ENCODE measurements around the gene CAMK1D. TPM values are rescaled to one million over a fixed set of nuclear protein-coding genes. Genes with fewer than 3 reads are reported as not detected.

Gene CAMK1D
- total and polyA plus RNA-seq, 2 donors (not counting 3 experiments of a cell fraction or from before 2014, with no cell fraction given), result 0.37 to 4.2 TPM

DNA sequence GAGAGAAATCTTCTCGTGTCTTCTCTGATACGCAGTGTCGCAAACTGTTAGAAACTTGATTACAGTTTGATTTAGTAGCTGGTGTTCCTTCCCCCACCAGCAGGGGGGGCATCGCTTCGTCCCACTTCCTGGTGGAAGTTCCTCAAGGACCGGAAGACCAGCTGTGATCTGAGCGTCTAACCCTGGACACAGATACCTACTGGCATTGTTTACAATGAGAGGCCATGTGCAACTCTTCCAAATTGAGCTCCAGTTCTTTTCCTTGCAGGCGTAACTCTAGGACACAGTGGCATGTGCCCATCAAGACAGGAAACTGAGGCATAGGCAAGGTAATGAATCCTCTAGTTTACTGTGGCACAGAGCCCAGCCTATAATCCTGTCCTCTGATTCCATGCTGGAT lies 433.2 kb downstream of the CAMK1D start:
- POLR2A ChIA-PET, result no interaction called here
- CTCF ChIA-PET, result interaction anchor here (0.6 to 8.4 kb wide), 59 partner anchors 10 to 518 kb away, joined by 3 to 237 read pairs (median 4); partner anchors contain the start of genes CCDC3 and OPTN
- Histone ChIP-seq H2AFZ (ENCODE audit: low read depth, low read length) (peak overlapping the region; percentile 41), H3K4me3 (replicated peaks in 1 of 3; ENCODE audit: insufficient read depth in 1 of 3, low read depth in 1 of 3, low read length in 3 of 3) (no peak overlapping the region), H4K20me1 (replicated peaks; ENCODE audit: control insufficient read depth, extremely low read depth, insufficient read depth, low read length) (no peaks in the 10 kb centered on the region), H3K79me2 (ENCODE audit: control insufficient read depth, insufficient read depth, low read length) (no peaks in the 10 kb centered on the region), H3K4me2 (ENCODE audit: insufficient read depth, low read length) (no peak overlapping the region), H3K9me1 (replicated peaks; ENCODE audit: control insufficient read depth, extremely low read depth, insufficient read depth, low read length) (no peaks in the 10 kb centered on the region), H3K9ac (replicated peaks; ENCODE audit: extremely low read depth, insufficient read depth, low read length) (no peak overlapping the region), H3K4me1 (ENCODE audit: control insufficient read depth, extremely low read depth, insufficient read depth, low read length) (peaks cover 3% of the 10 kb centered on the region), H3K9me3 (replicated peaks; ENCODE audit: control insufficient read depth, insufficient read depth, low read length) (no peaks in the 10 kb centered on the region), H3K27me3 (ENCODE audit: control insufficient read depth in 2 of 2, insufficient read depth in 2 of 2, low read length in 2 of 2) (peaks cover 0 to 2% of the 10 kb centered on the region in 2 experiments), H3K36me3 (ENCODE audit: control insufficient read depth in 2 of 2, extremely low read depth in 1 of 2, insufficient read depth in 2 of 2, low read length in 2 of 2) (no peaks in the 10 kb centered on the region), H3K27ac (ENCODE audit: insufficient read depth, low read depth, low read length) (no peak overlapping the region)
- dilution Hi-C loops (cut with MboI; ENCODE audit: extremely low pct_ligation_motif_present, low sequenced_read_pairs), result no loop called here
- FAIRE-seq, result peak; percentile 78
- intact Hi-C loops (cut with micrococcal nuclease), result loop anchor here (1.0 to 5.0 kb wide), 6 partner anchors 63 to 317 kb away; no protein-coding TSS in a partner anchor
- TF ChIP-seq, protein P1, sequence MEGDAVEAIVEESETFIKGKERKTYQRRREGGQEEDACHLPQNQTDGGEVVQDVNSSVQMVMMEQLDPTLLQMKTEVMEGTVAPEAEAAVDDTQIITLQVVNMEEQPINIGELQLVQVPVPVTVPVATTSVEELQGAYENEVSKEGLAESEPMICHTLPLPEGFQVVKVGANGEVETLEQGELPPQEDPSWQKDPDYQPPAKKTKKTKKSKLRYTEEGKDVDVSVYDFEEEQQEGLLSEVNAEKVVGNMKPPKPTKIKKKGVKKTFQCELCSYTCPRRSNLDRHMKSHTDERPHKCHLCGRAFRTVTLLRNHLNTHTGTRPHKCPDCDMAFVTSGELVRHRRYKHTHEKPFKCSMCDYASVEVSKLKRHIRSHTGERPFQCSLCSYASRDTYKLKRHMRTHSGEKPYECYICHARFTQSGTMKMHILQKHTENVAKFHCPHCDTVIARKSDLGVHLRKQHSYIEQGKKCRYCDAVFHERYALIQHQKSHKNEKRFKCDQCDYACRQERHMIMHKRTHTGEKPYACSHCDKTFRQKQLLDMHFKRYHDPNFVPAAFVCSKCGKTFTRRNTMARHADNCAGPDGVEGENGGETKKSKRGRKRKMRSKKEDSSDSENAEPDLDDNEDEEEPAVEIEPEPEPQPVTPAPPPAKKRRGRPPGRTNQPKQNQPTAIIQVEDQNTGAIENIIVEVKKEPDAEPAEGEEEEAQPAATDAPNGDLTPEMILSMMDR (IDR thresholded peaks at IDR 0.05; ENCODE audit: extremely low read depth in 1 of 2, insufficient read depth in 1 of 2, low read depth in 1 of 2, low read length in 2 of 2), result peak; percentile 82 to 88
- no peak for TF ChIP-seq POLR2AphosphoS5 (IDR thresholded peaks at IDR 0.05; ENCODE audit: insufficient read depth, low read depth, low read length)
- no TSS peak for BruUV-seq (replicated peaks)
- DNase-seq (ENCODE audit: low read depth, low spot score), result peak; percentile 58

DNA sequence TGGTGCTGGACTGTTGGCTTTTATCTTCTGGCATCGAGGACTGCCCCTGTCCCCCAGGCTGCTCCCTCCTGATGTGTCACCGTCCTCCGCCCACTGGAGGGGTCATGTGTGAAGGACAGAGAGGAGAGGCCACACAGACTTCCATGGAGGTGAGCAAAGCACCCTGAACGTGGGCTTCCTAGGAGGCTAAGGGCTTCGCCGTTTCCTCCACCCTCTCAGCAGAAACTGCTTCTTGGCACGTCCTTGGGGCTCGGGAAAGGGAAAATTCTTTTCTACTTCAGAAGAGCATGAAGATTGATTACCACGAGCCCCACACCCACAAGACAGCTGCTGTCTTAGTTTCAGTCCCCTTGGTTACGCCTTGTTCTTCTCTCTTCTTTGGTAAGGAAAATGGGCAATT lies 433.9 kb downstream of the CAMK1D start:
- H4K20me1 ChIP-seq (replicated peaks; ENCODE audit: control insufficient read depth, extremely low read depth, insufficient read depth, low read length), result no peaks in the 10 kb centered on the region
- no peak overlapping the region for H3K4me2 ChIP-seq (ENCODE audit: insufficient read depth, low read length)
- H3K9ac ChIP-seq (replicated peaks; ENCODE audit: extremely low read depth, insufficient read depth, low read length), result no peak overlapping the region
- intact Hi-C loops (cut with micrococcal nuclease), result loop anchor here (2.0 to 5.0 kb wide), 2 partner anchors 76 to 274 kb away; no protein-coding TSS in a partner anchor
- H3K36me3 ChIP-seq (ENCODE audit: control insufficient read depth in 2 of 2, extremely low read depth in 1 of 2, insufficient read depth in 2 of 2, low read length in 2 of 2), result no peaks in the 10 kb centered on the region
- no peak for TF ChIP-seq FOS (IDR thresholded peaks at IDR 0.05; ENCODE audit: borderline replicate concordance, insufficient read depth, low read length)
- TF ChIP-seq, protein P2, sequence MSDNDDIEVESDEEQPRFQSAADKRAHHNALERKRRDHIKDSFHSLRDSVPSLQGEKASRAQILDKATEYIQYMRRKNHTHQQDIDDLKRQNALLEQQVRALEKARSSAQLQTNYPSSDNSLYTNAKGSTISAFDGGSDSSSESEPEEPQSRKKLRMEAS (IDR thresholded peaks at IDR 0.05; ENCODE audit: insufficient read depth, insufficient read length), result no peak
- no peak for TF ChIP-seq POLR2A (IDR thresholded peaks at IDR 0.05; ENCODE audit: low read depth, low read length)
- no peak for TF ChIP-seq JUN (IDR thresholded peaks at IDR 0.05; ENCODE audit: borderline replicate concordance, insufficient read depth, insufficient read length, low read depth)
- no peak for TF ChIP-seq GATA2 (IDR thresholded peaks at IDR 0.05; ENCODE audit: insufficient read depth, insufficient read length, low read depth, low read length)
- no peak for TF ChIP-seq POLR2AphosphoS5 (IDR thresholded peaks at IDR 0.05; ENCODE audit: insufficient read depth, low read depth, low read length)
- no peak for TF ChIP-seq MYC (IDR thresholded peaks at IDR 0.05; ENCODE audit: low read depth, low read length)
- TF ChIP-seq EZH2 (IDR thresholded peaks at IDR 0.05; ENCODE audit: borderline replicate concordance, low read depth, low read length, severe bottlenecking), result no peak
- TF ChIP-seq, protein P1 (IDR thresholded peaks at IDR 0.05; ENCODE audit: extremely low read depth in 1 of 2, insufficient read depth in 1 of 2, low read depth in 1 of 2, low read length in 2 of 2), result no peak
- POLR2A ChIA-PET, result no interaction called here
- no peaks in the 10 kb centered on the region for H3K9me1 ChIP-seq (replicated peaks; ENCODE audit: control insufficient read depth, extremely low read depth, insufficient read depth, low read length)
- FAIRE-seq (no peak), DNase-seq (ENCODE audit: low read depth, low spot score) (no peak)
- no peaks in the 10 kb centered on the region for H3K9me3 ChIP-seq (replicated peaks; ENCODE audit: control insufficient read depth, insufficient read depth, low read length)
- no peak overlapping the region for H3K27ac ChIP-seq (ENCODE audit: insufficient read depth, low read depth, low read length)
- no TSS peak for BruUV-seq (replicated peaks)
- dilution Hi-C loops (cut with MboI; ENCODE audit: extremely low pct_ligation_motif_present, low sequenced_read_pairs), result no loop called here
- H3K79me2 ChIP-seq (ENCODE audit: control insufficient read depth, insufficient read depth, low read length), result no peaks in the 10 kb centered on the region
- H3K4me3 ChIP-seq (replicated peaks in 1 of 3; ENCODE audit: insufficient read depth in 1 of 3, low read depth in 1 of 3, low read length in 3 of 3), result no peak overlapping the region
- peaks cover 0 to 2% of the 10 kb centered on the region in 2 experiments for H3K27me3 ChIP-seq (ENCODE audit: control insufficient read depth in 2 of 2, insufficient read depth in 2 of 2, low read length in 2 of 2)
- CTCF ChIA-PET, result interaction anchor here (1.9 to 8.4 kb wide), 4 partner anchors 24 to 291 kb away, joined by 9 to 237 read pairs (median 24); no protein-coding TSS in a partner anchor
- peaks cover 3% of the 10 kb centered on the region for H3K4me1 ChIP-seq (ENCODE audit: control insufficient read depth, extremely low read depth, insufficient read depth, low read length)
- H2AFZ ChIP-seq (ENCODE audit: low read depth, low read length), result no peak overlapping the region

All from endothelial cell of umbilical vein (primary cell).